ENCODE results near the gene MAPK7. TPM values are rescaled to one million over a fixed set of nuclear protein-coding genes. Genes with fewer than 3 reads are reported as not detected.

Gene MAPK7
- total and polyA plus RNA-seq, 2 of the 8 experiments (the other 6 are each of a cell fraction or from before 2014, with no cell fraction given) = 15.2 to 28.1 TPM

DNA sequence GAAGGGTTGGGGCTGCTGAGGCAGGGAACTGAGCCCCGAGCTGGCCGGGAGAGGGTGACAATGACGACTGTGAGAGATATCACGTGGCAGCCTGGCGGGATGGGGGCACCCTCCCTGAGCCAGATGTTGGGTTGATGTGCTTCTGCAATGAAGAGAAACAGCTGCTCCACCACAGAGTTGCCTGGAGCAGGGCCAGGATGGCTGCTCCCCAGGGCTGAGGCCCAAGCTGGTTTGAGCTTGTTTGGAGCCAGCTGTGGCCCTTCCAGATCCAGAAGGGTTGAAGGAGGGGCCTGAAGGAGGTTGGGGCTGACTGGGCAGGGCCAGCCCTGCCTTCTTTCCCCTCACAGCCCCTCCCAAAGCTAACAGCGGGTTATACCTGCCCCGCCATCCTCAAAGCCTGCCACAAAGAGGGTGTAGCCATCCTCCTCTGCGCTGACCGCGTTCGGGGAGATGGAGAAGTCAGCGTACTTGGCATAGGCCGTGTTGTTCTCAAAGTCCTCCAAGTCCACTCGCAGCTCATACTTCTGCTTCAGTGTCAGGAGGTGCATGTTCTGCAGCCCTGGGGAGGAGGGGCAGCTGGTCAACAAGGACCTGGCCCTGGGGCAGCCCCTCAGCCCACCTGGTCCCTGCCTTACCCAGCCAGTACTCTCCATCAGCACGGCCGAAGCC, 6.6 kb downstream of the MAPK7 start (continued):
- TF ChIP-seq, protein P1, sequence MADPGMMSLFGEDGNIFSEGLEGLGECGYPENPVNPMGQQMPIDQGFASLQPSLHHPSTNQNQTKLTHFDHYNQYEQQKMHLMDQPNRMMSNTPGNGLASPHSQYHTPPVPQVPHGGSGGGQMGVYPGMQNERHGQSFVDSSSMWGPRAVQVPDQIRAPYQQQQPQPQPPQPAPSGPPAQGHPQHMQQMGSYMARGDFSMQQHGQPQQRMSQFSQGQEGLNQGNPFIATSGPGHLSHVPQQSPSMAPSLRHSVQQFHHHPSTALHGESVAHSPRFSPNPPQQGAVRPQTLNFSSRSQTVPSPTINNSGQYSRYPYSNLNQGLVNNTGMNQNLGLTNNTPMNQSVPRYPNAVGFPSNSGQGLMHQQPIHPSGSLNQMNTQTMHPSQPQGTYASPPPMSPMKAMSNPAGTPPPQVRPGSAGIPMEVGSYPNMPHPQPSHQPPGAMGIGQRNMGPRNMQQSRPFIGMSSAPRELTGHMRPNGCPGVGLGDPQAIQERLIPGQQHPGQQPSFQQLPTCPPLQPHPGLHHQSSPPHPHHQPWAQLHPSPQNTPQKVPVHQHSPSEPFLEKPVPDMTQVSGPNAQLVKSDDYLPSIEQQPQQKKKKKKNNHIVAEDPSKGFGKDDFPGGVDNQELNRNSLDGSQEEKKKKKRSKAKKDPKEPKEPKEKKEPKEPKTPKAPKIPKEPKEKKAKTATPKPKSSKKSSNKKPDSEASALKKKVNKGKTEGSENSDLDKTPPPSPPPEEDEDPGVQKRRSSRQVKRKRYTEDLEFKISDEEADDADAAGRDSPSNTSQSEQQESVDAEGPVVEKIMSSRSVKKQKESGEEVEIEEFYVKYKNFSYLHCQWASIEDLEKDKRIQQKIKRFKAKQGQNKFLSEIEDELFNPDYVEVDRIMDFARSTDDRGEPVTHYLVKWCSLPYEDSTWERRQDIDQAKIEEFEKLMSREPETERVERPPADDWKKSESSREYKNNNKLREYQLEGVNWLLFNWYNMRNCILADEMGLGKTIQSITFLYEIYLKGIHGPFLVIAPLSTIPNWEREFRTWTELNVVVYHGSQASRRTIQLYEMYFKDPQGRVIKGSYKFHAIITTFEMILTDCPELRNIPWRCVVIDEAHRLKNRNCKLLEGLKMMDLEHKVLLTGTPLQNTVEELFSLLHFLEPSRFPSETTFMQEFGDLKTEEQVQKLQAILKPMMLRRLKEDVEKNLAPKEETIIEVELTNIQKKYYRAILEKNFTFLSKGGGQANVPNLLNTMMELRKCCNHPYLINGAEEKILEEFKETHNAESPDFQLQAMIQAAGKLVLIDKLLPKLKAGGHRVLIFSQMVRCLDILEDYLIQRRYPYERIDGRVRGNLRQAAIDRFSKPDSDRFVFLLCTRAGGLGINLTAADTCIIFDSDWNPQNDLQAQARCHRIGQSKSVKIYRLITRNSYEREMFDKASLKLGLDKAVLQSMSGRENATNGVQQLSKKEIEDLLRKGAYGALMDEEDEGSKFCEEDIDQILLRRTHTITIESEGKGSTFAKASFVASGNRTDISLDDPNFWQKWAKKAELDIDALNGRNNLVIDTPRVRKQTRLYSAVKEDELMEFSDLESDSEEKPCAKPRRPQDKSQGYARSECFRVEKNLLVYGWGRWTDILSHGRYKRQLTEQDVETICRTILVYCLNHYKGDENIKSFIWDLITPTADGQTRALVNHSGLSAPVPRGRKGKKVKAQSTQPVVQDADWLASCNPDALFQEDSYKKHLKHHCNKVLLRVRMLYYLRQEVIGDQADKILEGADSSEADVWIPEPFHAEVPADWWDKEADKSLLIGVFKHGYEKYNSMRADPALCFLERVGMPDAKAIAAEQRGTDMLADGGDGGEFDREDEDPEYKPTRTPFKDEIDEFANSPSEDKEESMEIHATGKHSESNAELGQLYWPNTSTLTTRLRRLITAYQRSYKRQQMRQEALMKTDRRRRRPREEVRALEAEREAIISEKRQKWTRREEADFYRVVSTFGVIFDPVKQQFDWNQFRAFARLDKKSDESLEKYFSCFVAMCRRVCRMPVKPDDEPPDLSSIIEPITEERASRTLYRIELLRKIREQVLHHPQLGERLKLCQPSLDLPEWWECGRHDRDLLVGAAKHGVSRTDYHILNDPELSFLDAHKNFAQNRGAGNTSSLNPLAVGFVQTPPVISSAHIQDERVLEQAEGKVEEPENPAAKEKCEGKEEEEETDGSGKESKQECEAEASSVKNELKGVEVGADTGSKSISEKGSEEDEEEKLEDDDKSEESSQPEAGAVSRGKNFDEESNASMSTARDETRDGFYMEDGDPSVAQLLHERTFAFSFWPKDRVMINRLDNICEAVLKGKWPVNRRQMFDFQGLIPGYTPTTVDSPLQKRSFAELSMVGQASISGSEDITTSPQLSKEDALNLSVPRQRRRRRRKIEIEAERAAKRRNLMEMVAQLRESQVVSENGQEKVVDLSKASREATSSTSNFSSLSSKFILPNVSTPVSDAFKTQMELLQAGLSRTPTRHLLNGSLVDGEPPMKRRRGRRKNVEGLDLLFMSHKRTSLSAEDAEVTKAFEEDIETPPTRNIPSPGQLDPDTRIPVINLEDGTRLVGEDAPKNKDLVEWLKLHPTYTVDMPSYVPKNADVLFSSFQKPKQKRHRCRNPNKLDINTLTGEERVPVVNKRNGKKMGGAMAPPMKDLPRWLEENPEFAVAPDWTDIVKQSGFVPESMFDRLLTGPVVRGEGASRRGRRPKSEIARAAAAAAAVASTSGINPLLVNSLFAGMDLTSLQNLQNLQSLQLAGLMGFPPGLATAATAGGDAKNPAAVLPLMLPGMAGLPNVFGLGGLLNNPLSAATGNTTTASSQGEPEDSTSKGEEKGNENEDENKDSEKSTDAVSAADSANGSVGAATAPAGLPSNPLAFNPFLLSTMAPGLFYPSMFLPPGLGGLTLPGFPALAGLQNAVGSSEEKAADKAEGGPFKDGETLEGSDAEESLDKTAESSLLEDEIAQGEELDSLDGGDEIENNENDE (IDR thresholded peaks at IDR 0.05; ENCODE audit: insufficient replicate concordance, low read length) = no peak
- TF ChIP-seq TCF12 (IDR thresholded peaks at IDR 0.05; ENCODE audit: low read depth, low read length) (no peak), POU5F1 (IDR thresholded peaks at IDR 0.05; ENCODE audit: low read depth, low read length) (no peak), JUND (IDR thresholded peaks at IDR 0.05; ENCODE audit: low read length) (no peak)

Data from H1 (cell line).